A549 treated with CpdA at 1 μM for 4 hours (cell line): ENCODE results near the gene RAP2A. TPM values are rescaled to one million over a fixed set of nuclear protein-coding genes. Genes with fewer than 3 reads are reported as not detected.

Experiments
- total RNA-seq: library from RNA; stranded (reverse); fragments of 200-300 nt; extraction: Qiagen RNA extraction; gene quantifications from 5 replicates; pipeline ENCODE4 v1.2.3, GENCODE V29; 2022; ENCODE audit warnings: low read depth

Gene RAP2A
- 4.7 to 6.2 TPM (median 5.6 TPM) in 5 replicates for total RNA-seq

GRCh38 chr13:97433727-97434396, at the start of gene RAP2A:
TSS of gene RAP2A (plus strand) at chr13:97434169. CDS start at chr13:97434471, 302 bp downstream.

Other genes starting within 250 kb of the RAP2A start
- 9.7 to 13.9 TPM (median 12.2 TPM) in 5 replicates for gene MBNL2, start 211.8 kb upstream of the RAP2A start, total RNA-seq